ENCODE data around the gene MEX3C.

GRCh38 chr18:51154431-51155063 is 42.9 kb downstream of the MEX3C start:
- TF ChIP-seq POU6F1 (CRISPR knock-in tag; IDR thresholded peaks at IDR 0.05; ENCODE audit: borderline replicate concordance, low read depth): no peak
- no peak for TF ChIP-seq PPARA (CRISPR knock-in tag; IDR thresholded peaks at IDR 0.05; ENCODE audit: borderline replicate concordance)
- no peak for TF ChIP-seq ZFP3 (CRISPR knock-in tag; IDR thresholded peaks at IDR 0.05)
- TF ChIP-seq ZNF70 (CRISPR knock-in tag; IDR thresholded peaks at IDR 0.05): no peak
- no peak for TF ChIP-seq TSHZ2 (CRISPR knock-in tag; IDR thresholded peaks at IDR 0.05)
- TF ChIP-seq ARNTL (CRISPR knock-in tag; IDR thresholded peaks at IDR 0.05; ENCODE audit: borderline replicate concordance, low read depth): no peak
- TF ChIP-seq PATZ1 (CRISPR knock-in tag; IDR thresholded peaks at IDR 0.05; ENCODE audit: borderline replicate concordance): no peak
- TF ChIP-seq ISL1 (CRISPR knock-in tag; IDR thresholded peaks at IDR 0.05): no peak
- TF ChIP-seq ZC3H10 (CRISPR knock-in tag; IDR thresholded peaks at IDR 0.05): no peak
- TF ChIP-seq RARB (CRISPR knock-in tag; IDR thresholded peaks at IDR 0.05): no peak
- no peak for TF ChIP-seq ZNF565 (CRISPR knock-in tag; conservative IDR thresholded peaks at IDR 0.05; ENCODE audit: low read depth)
- TF ChIP-seq TCF4 (CRISPR knock-in tag; IDR thresholded peaks at IDR 0.05; ENCODE audit: borderline replicate concordance): no peak

Measured in SK-N-SH treated with all-trans-retinoic acid at 6 μM for 48 hours (cell line).